HepG2 (cell line): ENCODE measurements around the gene KLHDC8B. TPM values are rescaled to one million over a fixed set of nuclear protein-coding genes. Genes with fewer than 3 reads are reported as not detected.

Experiments used
- BRCA1 ChIP-seq: sonication (generic); formaldehyde crosslinking; IDR thresholded peaks from 2 replicates; pipeline ENCODE4 v1.4.0; 2020; ENCODE audit warnings: missing genetic modification reagents
- CEBPB ChIP-seq: IDR thresholded peaks from 2 replicates; pipeline ENCODE4 v1.6.1; 2011; ENCODE audit warnings: low read depth, low read length, improper control_type of control experiment, borderline replicate concordance
- FOXA1 ChIP-seq, 2 experiments: fragments of 450-650 bp in 1 of 2; sonication (generic) in 1 of 2; formaldehyde crosslinking in 1 of 2; IDR thresholded peaks; 2 replicates each; pipeline versions ENCODE4 v1.4.0 to v1.6.1; 2016 to 2020; ENCODE audit warnings: missing genetic modification reagents in 1 of 2
- FOXP1 ChIP-seq, 2 experiments: fragments of 450-650 bp in 1 of 2; IDR thresholded peaks; 2 replicates each; pipeline ENCODE4 v1.6.1; 2017 to 2018; ENCODE audit warnings: antibody characterized with exemption in 1 of 2
- GLI4 ChIP-seq: sonication (generic); formaldehyde crosslinking; IDR thresholded peaks from 2 replicates; pipeline ENCODE4 v1.5.1; 2020; ENCODE audit warnings: missing genetic modification reagents, mild to moderate bottlenecking, moderate library complexity, borderline replicate concordance
- NR2F6 ChIP-seq, 2 experiments: IDR thresholded peaks; 2 replicates each; pipeline ENCODE4 v1.6.1; 2016; ENCODE audit warnings: antibody characterized with exemption in 1 of 2, mild to moderate bottlenecking in 1 of 2
- POLR2AphosphoS2 ChIP-seq: IDR thresholded peaks from 2 replicates; pipeline ENCODE4 v1.6.1; 2011; ENCODE audit warnings: low read depth, low read length, improper control_type of control experiment
- TCF7 ChIP-seq: sonication (generic); IDR thresholded peaks from 2 replicates; pipeline ENCODE4 v1.6.1; 2016; ENCODE audit warnings: antibody characterized with exemption, low read depth
- ZNF24 ChIP-seq: fragments of 450-650 bp; IDR thresholded peaks from 2 replicates; pipeline ENCODE4 v1.6.1; 2017; ENCODE audit warnings: antibody characterized with exemption, mild to moderate bottlenecking
- ZNF839 ChIP-seq: sonication (generic); formaldehyde crosslinking; IDR thresholded peaks from 2 replicates; pipeline ENCODE4 v1.4.0; 2020; ENCODE audit warnings: missing genetic modification reagents, mild to moderate bottlenecking, borderline replicate concordance
- ZNF841 ChIP-seq: sonication (generic); formaldehyde crosslinking; IDR thresholded peaks from 2 replicates; pipeline ENCODE4 v1.8.1; 2023; ENCODE audit warnings: missing genetic modification reagents, borderline replicate concordance
- polyA plus RNA-seq, 8 experiments: library from polyadenylated mRNA; depleted of rRNA in 3 of 8; stranded (reverse) in 7 of 8; unstranded in 1 of 8; fragments of >200 nt; fragmentation: Illumina TruSeq in 4 of 8; extraction: Trizol in 4 of 8; gene quantifications; 2 replicates each; pipeline versions ENCODE4 v1.2.1 to v1.2.3, GENCODE V29; 2011 to 2016; ENCODE audit warnings: low read depth in 4 of 8, missing spikeins in 1 of 8, mixed read lengths in 1 of 8; ENCODE audit not compliant: insufficient read depth in 1 of 8
- total RNA-seq, 5 experiments: library from RNA; depleted of rRNA; stranded (reverse); fragments of >200 nt; fragmentation: Illumina TruSeq; extraction: Trizol; gene quantifications; 2 replicates each; pipeline ENCODE4 v1.2.3, GENCODE V29; 2016; ENCODE audit warnings: low read depth in 1 of 5
- TF ChIP-seq, protein P1 (sequence below), 2 experiments: sonication (generic) in 1 of 2; formaldehyde crosslinking in 1 of 2; IDR thresholded peaks; 2 replicates each; pipeline versions ENCODE4 v1.4.0 to v1.6.1; 2018 to 2020; ENCODE audit warnings: missing genetic modification reagents in 2 of 2, borderline replicate concordance in 1 of 2, low read depth in 1 of 2, mild to moderate bottlenecking in 1 of 2, missing biosample characterization in 1 of 2
- TF ChIP-seq, protein P2 (sequence below): sonication (generic); formaldehyde crosslinking; IDR thresholded peaks from 2 replicates; pipeline ENCODE4 v1.8.1; 2023; ENCODE audit warnings: mild to moderate bottlenecking, missing genetic modification reagents, borderline replicate concordance
- TF ChIP-seq, protein P3 (sequence below): sonication (generic); formaldehyde crosslinking; IDR thresholded peaks from 2 replicates; pipeline ENCODE4 v1.4.0; 2020; ENCODE audit warnings: mild to moderate bottlenecking, missing genetic modification reagents, borderline replicate concordance
- TF ChIP-seq, protein P4 (sequence below), 2 experiments: sonication (generic) in 1 of 2; formaldehyde crosslinking in 1 of 2; IDR thresholded peaks; 2 replicates each; pipeline versions ENCODE4 v1.5.1 to v1.6.1; 2011 to 2020; ENCODE audit warnings: borderline replicate concordance in 1 of 2, low read depth in 1 of 2, low read length in 1 of 2, mild to moderate bottlenecking in 1 of 2, missing genetic modification reagents in 1 of 2, moderate library complexity in 1 of 2

Gene KLHDC8B
- total and polyA plus RNA-seq, 2 of the 13 experiments (the other 11 are each of a cell fraction or from before 2014, with no cell fraction given) = 17.2 to 17.8 TPM

DNA sequence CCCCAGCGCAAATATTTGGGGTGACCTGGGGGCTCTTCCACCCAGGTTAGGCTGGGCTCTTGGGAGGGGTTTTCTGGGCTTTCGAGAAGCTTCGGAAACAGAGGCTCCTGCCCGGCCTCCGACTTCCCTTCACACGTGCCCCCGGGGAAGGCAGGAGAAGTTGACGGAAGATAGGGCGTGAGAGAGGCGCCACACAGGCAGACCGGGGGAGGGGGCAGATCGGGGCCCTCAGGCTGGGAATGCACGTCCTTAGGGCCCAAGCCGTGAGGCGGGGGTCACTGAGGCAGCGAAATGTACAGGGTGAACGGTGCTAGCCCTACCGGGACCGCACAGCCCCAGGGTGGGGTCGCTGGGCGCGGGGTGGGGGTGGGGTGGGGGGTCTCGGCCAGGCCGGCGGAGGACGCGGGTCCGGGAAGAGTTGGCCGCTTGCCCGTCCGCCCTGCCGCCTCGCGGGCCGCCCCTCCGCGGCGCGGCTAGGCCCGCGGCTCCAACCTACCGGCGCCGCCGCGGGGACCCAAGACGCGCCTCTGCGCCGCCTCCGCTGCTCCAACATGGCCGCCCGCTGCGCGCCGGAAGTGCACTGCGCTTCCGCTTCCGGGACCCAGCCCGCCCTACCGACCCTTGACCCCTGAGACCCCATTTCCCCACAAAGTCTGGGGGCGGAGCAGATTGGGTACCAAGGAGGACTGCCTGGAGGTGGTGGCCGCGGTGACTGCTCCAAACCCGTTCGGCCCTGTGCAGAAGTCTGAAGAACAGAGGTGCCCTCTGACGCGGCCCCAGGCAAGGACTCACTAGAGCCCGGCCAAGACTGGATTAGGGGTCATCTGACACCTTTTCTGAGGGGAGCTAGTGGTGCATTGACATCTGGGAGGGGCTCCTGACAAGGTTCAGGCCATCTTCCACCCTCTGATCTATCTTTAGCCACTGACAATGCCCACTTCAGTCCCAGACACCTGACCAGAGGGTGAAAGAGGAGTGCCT is 5.3 kb upstream of the KLHDC8B start, which contains the start of gene CCDC71 (continued):
- TF ChIP-seq, protein P1, sequence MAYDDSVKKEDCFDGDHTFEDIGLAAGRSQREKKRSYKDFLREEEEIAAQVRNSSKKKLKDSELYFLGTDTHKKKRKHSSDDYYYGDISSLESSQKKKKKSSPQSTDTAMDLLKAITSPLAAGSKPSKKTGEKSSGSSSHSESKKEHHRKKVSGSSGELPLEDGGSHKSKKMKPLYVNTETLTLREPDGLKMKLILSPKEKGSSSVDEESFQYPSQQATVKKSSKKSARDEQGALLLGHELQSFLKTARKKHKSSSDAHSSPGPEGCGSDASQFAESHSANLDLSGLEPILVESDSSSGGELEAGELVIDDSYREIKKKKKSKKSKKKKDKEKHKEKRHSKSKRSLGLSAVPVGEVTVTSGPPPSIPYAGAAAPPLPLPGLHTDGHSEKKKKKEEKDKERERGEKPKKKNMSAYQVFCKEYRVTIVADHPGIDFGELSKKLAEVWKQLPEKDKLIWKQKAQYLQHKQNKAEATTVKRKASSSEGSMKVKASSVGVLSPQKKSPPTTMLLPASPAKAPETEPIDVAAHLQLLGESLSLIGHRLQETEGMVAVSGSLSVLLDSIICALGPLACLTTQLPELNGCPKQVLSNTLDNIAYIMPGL (CRISPR knock-in tag; IDR thresholded peaks at IDR 0.05; ENCODE audit: borderline replicate concordance in 1 of 2, low read depth in 1 of 2) = 0 out of 4 replicates have a peak, but pooled peaks of 1 of the 2 experiments have one; percentile 27
- TF ChIP-seq ZNF841 (CRISPR knock-in tag) (no peak), CEBPB (no peak), ZNF839 (0 out of 2 replicates have a peak, but pooled peaks have one; percentile 7), NR2F6 (IDR thresholded peaks at IDR 0.05) (peak; percentile 92), NR2F6 (CRISPR knock-in tag; IDR thresholded peaks at IDR 0.05) (peak; percentile 97), ZNF24 (no peak), POLR2AphosphoS2 (no peak), FOXA1 (IDR thresholded peaks at IDR 0.05) (no peak), FOXA1 (CRISPR knock-in tag; IDR thresholded peaks at IDR 0.05) (no peak; the same call in 1 of the 2 replicates), BRCA1 (CRISPR knock-in tag) (no peak), FOXP1 (IDR thresholded peaks at IDR 0.05) (no peak), FOXP1 (CRISPR knock-in tag; IDR thresholded peaks at IDR 0.05) (no peak), GLI4 (CRISPR knock-in tag) (no peak), TCF7 (no peak)
- TF ChIP-seq, protein P2, sequence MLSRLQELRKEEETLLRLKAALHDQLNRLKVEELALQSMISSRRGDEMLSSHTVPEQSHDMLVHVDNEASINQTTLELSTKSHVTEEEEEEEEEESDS = no peak
- TF ChIP-seq, protein P3, sequence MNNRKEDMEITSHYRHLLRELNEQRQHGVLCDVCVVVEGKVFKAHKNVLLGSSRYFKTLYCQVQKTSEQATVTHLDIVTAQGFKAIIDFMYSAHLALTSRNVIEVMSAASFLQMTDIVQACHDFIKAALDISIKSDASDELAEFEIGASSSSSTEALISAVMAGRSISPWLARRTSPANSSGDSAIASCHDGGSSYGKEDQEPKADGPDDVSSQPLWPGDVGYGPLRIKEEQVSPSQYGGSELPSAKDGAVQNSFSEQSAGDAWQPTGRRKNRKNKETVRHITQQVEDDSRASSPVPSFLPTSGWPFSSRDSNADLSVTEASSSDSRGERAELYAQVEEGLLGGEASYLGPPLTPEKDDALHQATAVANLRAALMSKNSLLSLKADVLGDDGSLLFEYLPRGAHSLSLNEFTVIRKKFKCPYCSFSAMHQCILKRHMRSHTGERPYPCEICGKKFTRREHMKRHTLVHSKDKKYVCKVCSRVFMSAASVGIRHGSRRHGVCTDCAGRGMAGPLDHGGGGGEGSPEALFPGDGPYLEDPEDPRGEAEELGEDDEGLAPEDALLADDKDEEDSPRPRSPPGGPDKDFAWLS (CRISPR knock-in tag) = peak; percentile 97
- TF ChIP-seq, protein P4, sequence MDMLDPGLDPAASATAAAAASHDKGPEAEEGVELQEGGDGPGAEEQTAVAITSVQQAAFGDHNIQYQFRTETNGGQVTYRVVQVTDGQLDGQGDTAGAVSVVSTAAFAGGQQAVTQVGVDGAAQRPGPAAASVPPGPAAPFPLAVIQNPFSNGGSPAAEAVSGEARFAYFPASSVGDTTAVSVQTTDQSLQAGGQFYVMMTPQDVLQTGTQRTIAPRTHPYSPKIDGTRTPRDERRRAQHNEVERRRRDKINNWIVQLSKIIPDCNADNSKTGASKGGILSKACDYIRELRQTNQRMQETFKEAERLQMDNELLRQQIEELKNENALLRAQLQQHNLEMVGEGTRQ (IDR thresholded peaks at IDR 0.05; ENCODE audit: low read depth, low read length) = no peak
- TF ChIP-seq, protein P4 (CRISPR knock-in tag; IDR thresholded peaks at IDR 0.05; ENCODE audit: borderline replicate concordance) = no peak
